A673 (cell line): Measurements from ENCODE around the gene CBFA2T3. TPM values are rescaled to one million over a fixed set of nuclear protein-coding genes. Genes with fewer than 3 reads are reported as not detected.

ENCODE experiments used
- BruUV-seq: library from RNA; stranded (reverse); fragments of 400-500 nt; replicated peaks from 2 replicates; lab custom pipeline; 2021; lab: Mats Ljungman, UMichigan
- CTCF ChIA-PET: fragments of 300-600 bp; sonication (Branson Sonifier 250); formaldehyde crosslinking; loops from one replicate; lab custom pipeline; 2022; ENCODE audit warnings: antibody characterized with exemption; lab: Charles Lee
- POLR2A ChIA-PET: fragments of 300-600 bp; sonication (Branson Sonifier 250); formaldehyde crosslinking; loops from one replicate; lab custom pipeline; 2022; ENCODE audit warnings: antibody characterized with exemption; ENCODE audit not compliant: low non-redundant PET; lab: Charles Lee
- DNase-seq: peaks from one replicate; pipeline ENCODE4 v3.0.0-alpha.2; 2015; ENCODE audit warnings: low spot score
- H3K27ac ChIP-seq: fragments of 200-600 bp; sonication (generic); 2 replicates; pipeline ENCODE4 v1.5.1; 2016; ENCODE audit warnings: mixed run types, low read depth, mild to moderate bottlenecking, mixed read lengths, antibody characterized with exemption, low read length; ENCODE audit not compliant: poor library complexity, severe bottlenecking
- H3K27me3 ChIP-seq: fragments of 200-600 bp; sonication (generic); replicated peaks from 2 replicates; pipeline ENCODE4 v1.6.1; 2017; ENCODE audit warnings: mixed run types, low read depth, mild to moderate bottlenecking, mixed read lengths, antibody characterized with exemption, low read length; ENCODE audit not compliant: insufficient read depth, poor library complexity
- H3K36me3 ChIP-seq: fragments of 200-600 bp; sonication (generic); 2 replicates; pipeline ENCODE4 v1.6.1; 2016; ENCODE audit warnings: mixed run types, mild to moderate bottlenecking, mixed read lengths, antibody characterized with exemption, low read length; ENCODE audit not compliant: insufficient read depth, poor library complexity, severe bottlenecking
- H3K4me1 ChIP-seq: fragments of 200-600 bp; sonication (generic); 2 replicates; pipeline ENCODE4 v1.6.1; 2017; ENCODE audit warnings: mixed run types, mild to moderate bottlenecking, mixed read lengths, antibody characterized with exemption, low read length; ENCODE audit not compliant: insufficient read depth, poor library complexity, severe bottlenecking
- H3K4me3 ChIP-seq: fragments of 200-600 bp; sonication (generic); 2 replicates; pipeline ENCODE4 v1.5.1; 2016; ENCODE audit warnings: low read depth, mixed run types, mild to moderate bottlenecking, mixed read lengths, low read length; ENCODE audit not compliant: poor library complexity, severe bottlenecking
- H3K9me3 ChIP-seq: fragments of 200-600 bp; sonication (generic); 2 replicates; pipeline ENCODE4 v1.6.1; 2016; ENCODE audit warnings: mixed run types, low read depth, mild to moderate bottlenecking, mixed read lengths, antibody characterized with exemption, low read length; ENCODE audit not compliant: poor library complexity, severe bottlenecking
- EZH2 ChIP-seq: fragments of 200-600 bp; sonication (generic); IDR thresholded peaks from 2 replicates; pipeline ENCODE4 v1.6.1; 2017; ENCODE audit warnings: borderline replicate concordance, low read depth, mild to moderate bottlenecking, mixed read lengths, antibody characterized with exemption, low read length; ENCODE audit not compliant: poor library complexity, severe bottlenecking
- intact Hi-C: fragments of 100-400 bp; cut with micrococcal nuclease; formaldehyde crosslinking; loops from one replicate; pipeline ENCODE4 v1.10.0; 2022; ENCODE audit not compliant: unreplicated experiment
- total RNA-seq: library from RNA; stranded (reverse); gene quantifications from 2 replicates; pipeline ENCODE4 v1.2.3, GENCODE V29; 2021
- TF ChIP-seq, protein P1 (sequence below): fragments of 300-800, 200-600 bp; sonication (generic); conservative IDR thresholded peaks from 2 replicates; pipeline ENCODE4 v1.5.1; 2017; ENCODE audit warnings: low read depth, mild to moderate bottlenecking, antibody characterized with exemption, low read length, moderate library complexity, mixed read lengths

CBFA2T3 gene
- total RNA-seq, 1 experiment from 2014 or later: 1.7 TPM

DNA sequence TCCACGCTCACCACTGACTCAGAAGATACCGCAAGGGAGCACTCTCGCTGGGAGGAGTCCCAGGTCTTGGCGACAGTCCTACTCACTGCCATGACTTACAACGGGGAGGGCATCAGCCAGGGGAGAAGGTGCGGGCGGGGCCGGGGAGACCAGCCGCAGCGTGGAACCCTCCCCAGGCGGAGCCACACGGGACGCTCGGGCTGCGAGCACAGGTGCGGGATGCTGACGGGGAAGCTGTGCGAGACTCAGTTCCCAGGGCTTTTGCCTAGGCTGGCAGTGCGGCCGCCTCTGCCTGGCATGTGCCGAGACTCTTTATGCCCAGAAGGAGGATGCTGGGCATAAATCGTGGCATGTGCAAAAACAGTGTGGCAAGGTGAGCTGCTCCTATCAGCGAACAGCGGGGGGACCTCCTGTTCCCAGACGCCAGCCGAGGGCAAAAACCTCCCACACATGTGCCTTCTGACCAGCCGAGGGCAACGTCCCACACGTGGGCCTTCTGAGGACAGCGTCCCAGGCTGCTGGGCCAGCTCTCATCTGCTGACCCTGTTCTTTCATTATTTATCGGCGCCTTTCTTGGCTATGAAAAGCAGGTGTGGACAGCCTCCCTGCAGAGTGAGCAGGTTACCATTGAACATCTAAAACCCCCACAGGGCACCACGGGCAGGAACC lies 126.3 kb downstream of the CBFA2T3 start:
- POLR2A ChIA-PET: no interaction called here
- CTCF ChIA-PET: no interaction called here
- Histone ChIP-seq H3K4me3 (no peak overlapping the region), H3K27me3 (no peaks in the 10 kb centered on the region), H3K36me3 (no peaks in the 10 kb centered on the region), H3K4me1 (no peaks in the 10 kb centered on the region), H3K9me3 (no peaks in the 10 kb centered on the region), H3K27ac (no peak overlapping the region)
- intact Hi-C loops: no loop called here
- no TSS peak for BruUV-seq
- no peak for DNase-seq
- TF ChIP-seq EZH2: no peak
- TF ChIP-seq, protein P1, sequence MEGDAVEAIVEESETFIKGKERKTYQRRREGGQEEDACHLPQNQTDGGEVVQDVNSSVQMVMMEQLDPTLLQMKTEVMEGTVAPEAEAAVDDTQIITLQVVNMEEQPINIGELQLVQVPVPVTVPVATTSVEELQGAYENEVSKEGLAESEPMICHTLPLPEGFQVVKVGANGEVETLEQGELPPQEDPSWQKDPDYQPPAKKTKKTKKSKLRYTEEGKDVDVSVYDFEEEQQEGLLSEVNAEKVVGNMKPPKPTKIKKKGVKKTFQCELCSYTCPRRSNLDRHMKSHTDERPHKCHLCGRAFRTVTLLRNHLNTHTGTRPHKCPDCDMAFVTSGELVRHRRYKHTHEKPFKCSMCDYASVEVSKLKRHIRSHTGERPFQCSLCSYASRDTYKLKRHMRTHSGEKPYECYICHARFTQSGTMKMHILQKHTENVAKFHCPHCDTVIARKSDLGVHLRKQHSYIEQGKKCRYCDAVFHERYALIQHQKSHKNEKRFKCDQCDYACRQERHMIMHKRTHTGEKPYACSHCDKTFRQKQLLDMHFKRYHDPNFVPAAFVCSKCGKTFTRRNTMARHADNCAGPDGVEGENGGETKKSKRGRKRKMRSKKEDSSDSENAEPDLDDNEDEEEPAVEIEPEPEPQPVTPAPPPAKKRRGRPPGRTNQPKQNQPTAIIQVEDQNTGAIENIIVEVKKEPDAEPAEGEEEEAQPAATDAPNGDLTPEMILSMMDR: no peak

DNA sequence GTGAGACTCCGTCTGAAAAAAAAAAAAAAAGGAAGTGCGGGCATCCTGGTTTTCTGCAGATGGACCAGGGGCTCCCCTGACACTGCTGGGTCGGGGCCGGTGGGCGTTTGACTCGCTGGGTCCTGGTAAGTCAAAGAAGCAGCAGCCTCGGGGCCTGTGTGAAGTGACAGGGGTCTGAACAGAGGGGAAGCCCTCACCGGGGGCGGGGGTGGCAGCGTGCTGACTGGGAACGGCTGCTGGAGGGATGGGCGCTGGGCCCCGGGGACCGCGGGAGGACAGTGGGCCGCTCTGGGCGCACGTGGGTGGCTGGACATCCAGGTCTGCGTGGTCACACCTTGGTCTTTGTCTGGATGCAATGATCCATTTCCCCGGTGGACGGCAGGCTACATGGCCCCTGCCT lies 128.4 kb downstream of the CBFA2T3 start:
- no peak overlapping the region for H3K4me3 ChIP-seq
- no peaks in the 10 kb centered on the region for H3K27me3 ChIP-seq
- intact Hi-C loops: no loop called here
- no peaks in the 10 kb centered on the region for H3K9me3 ChIP-seq
- no peak overlapping the region for H3K27ac ChIP-seq
- CTCF ChIA-PET: interaction anchor here (0.6 kb wide), 1 partner anchor 319 kb away, joined by 5 read pairs; no protein-coding TSS in a partner anchor
- no peak for DNase-seq
- POLR2A ChIA-PET: no interaction called here
- no TSS peak for BruUV-seq
- TF ChIP-seq, protein P1: no peak
- TF ChIP-seq EZH2: no peak
- H3K4me1 ChIP-seq: no peaks in the 10 kb centered on the region
- H3K36me3 ChIP-seq: no peaks in the 10 kb centered on the region

DNA sequence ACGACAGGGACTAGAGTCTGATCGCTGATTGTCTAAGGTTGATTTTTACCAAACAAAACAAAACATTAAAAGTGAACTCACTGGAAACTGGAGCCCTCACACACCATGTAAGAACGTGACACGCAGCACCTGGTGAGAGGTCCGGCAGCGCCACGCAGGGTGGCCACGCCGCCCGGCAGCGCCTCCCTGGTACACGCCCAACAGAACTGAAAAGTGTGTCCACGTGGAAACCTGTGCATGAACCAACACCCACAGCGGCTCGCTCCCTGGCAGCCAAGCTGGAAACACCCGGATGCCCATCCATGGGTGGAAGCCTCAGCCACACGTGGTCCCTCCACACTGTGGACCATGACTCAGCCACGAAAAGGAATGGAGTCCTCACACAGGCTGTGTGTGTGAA lies 129.4 kb downstream of the CBFA2T3 start:
- H3K27ac ChIP-seq: no peak overlapping the region
- ChIA-PET POLR2A (no interaction called here), CTCF (interaction anchor here (0.6 kb wide), 1 partner anchor 319 kb away, joined by 5 read pairs; no protein-coding TSS in a partner anchor)
- DNase-seq: no peak
- no peak overlapping the region for H3K4me3 ChIP-seq
- H3K9me3 ChIP-seq: no peaks in the 10 kb centered on the region
- no peaks in the 10 kb centered on the region for H3K27me3 ChIP-seq
- intact Hi-C loops: no loop called here
- no peaks in the 10 kb centered on the region for H3K36me3 ChIP-seq
- no peak for TF ChIP-seq EZH2
- TF ChIP-seq, protein P1: no peak
- no TSS peak for BruUV-seq
- H3K4me1 ChIP-seq: no peaks in the 10 kb centered on the region
